ENCODE data around the gene LRRC25.
A peak's percentile ranks its signal among the peaks of the same experiment; 100 is the strongest.
"Not testable (repeated sequence)": the region's sequence is repeated elsewhere in the genome, so short reads cannot be mapped to it uniquely, and the experiment has no call there.

Gene LRRC25

GRCh38 chr19:18401580-18402112 lies 4.2 kb upstream of the LRRC25 start:
- no peak for DNase-seq

GRCh38 chr19:18399008-18399407 lies 1.6 kb upstream of the LRRC25 start:
- DNase-seq: no peak

- DNase-seq: no peak
Observed at GRCh38 chr19:18396471-18397241, 766 bp downstream of the LRRC25 start.

GRCh38 chr19:18393836-18394235 lies 3.6 kb downstream of the LRRC25 start:
- DNase-seq: no peak

- no peak for DNase-seq
Observed at GRCh38 chr19:18392926-18393325, 4.5 kb downstream of the LRRC25 start.

- no peak for DNase-seq
Observed at GRCh38 chr19:18392417-18392816, 5.0 kb downstream of the LRRC25 start.

GRCh38 chr19:18391509-18392075 lies 5.8 kb downstream of the LRRC25 start:
- DNase-seq: no peak

GRCh38 chr19:18390065-18390907 lies 7.1 kb downstream of the LRRC25 start:
- DNase-seq: no peak

- DNase-seq: no peak
Observed at GRCh38 chr19:18389726-18390064, 7.7 kb downstream of the LRRC25 start.

GRCh38 chr19:18388960-18389725 lies 8.3 kb downstream of the LRRC25 start:
- no peak for DNase-seq

GRCh38 chr19:18388100-18388959 lies 9.1 kb downstream of the LRRC25 start:
- peak; percentile 84 for DNase-seq

GRCh38 chr19:18386543-18387271 lies 10.7 kb downstream of the LRRC25 start:
- DNase-seq: no peak

GRCh38 chr19:18385675-18386542 lies 11.5 kb downstream of the LRRC25 start, which contains the start of gene GDF15:
Gene GDF15, plus strand, starts transcription at chr19:18386158. Its CDS starts 32 bp downstream, at chr19:18386190.
- peak; percentile 50 for DNase-seq

- DNase-seq: no peak
Observed at GRCh38 chr19:18385359-18385674, 12.1 kb downstream of the LRRC25 start.

- DNase-seq: no peak
Observed at GRCh38 chr19:18384775-18385174, 12.6 kb downstream of the LRRC25 start.

GRCh38 chr19:18383622-18384021 lies 13.8 kb downstream of the LRRC25 start:
- not testable (repeated sequence) for DNase-seq

GRCh38 chr19:18380843-18381242 lies 16.6 kb downstream of the LRRC25 start:
- no peak for DNase-seq

GRCh38 chr19:18379803-18380747 lies 17.3 kb downstream of the LRRC25 start:
- DNase-seq: no peak

- DNase-seq: no peak
Observed at GRCh38 chr19:18377026-18377425, 20.4 kb downstream of the LRRC25 start.
